Osteocyte (in vitro differentiated cells): ENCODE measurements around the gene USP24. TPM values are rescaled to one million over a fixed set of nuclear protein-coding genes. Genes with fewer than 3 reads are reported as not detected.

Experiments
- DNase-seq: peaks from one replicate; pipeline ENCODE4 v3.0.0; 2021; ENCODE audit warnings: mixed read lengths; ENCODE audit not compliant: unreplicated experiment; ENCODE audit errors: extremely low spot score
- H3K27ac Mint-ChIP-seq: one replicate; pipeline ENCODE4 v1.8.0; 2021; ENCODE audit warnings: mild to moderate bottlenecking, mixed read lengths; ENCODE audit not compliant: unreplicated experiment
- H3K27me3 Mint-ChIP-seq: one replicate; pipeline ENCODE4 v1.8.0; 2021; ENCODE audit warnings: mixed read lengths; ENCODE audit not compliant: unreplicated experiment
- H3K36me3 Mint-ChIP-seq: one replicate; pipeline ENCODE4 v1.8.0; 2021; ENCODE audit warnings: mixed read lengths; ENCODE audit not compliant: unreplicated experiment
- H3K4me1 Mint-ChIP-seq: one replicate; pipeline ENCODE4 v1.8.0; 2021; ENCODE audit warnings: mixed read lengths; ENCODE audit not compliant: unreplicated experiment
- H3K4me3 Mint-ChIP-seq: one replicate; pipeline ENCODE4 v1.8.0; 2021; ENCODE audit warnings: mild to moderate bottlenecking, moderate library complexity, mixed read lengths; ENCODE audit not compliant: unreplicated experiment
- H3K9me3 Mint-ChIP-seq: one replicate; pipeline ENCODE4 v1.8.0; 2021; ENCODE audit warnings: mixed read lengths; ENCODE audit not compliant: unreplicated experiment
- CTCF ChIP-seq: fragments of 200-600 bp; sonication (generic); IDR thresholded peaks from 2 replicates; pipeline ENCODE4 v1.5.0; 2021; ENCODE audit warnings: antibody characterized with exemption, mild to moderate bottlenecking, moderate library complexity
- total RNA-seq: library from RNA; stranded (reverse); gene quantifications from 2 replicates; pipeline ENCODE4 v1.2.1, GENCODE V29; 2021

Gene USP24
- total RNA-seq, 1 donor from 2014 or later: 32.1 TPM

- TF ChIP-seq CTCF: no peak
- no peaks in the 10 kb centered on the region for H3K27me3 Mint-ChIP-seq
- no peak for DNase-seq
- H3K9me3 Mint-ChIP-seq: no peaks in the 10 kb centered on the region
- H3K4me1 Mint-ChIP-seq: peaks cover 23% of the 10 kb centered on the region
- H3K27ac Mint-ChIP-seq: no peak overlapping the region
- no peak overlapping the region for H3K4me3 Mint-ChIP-seq
- H3K36me3 Mint-ChIP-seq: peaks cover 54% of the 10 kb centered on the region
These were observed 136.7 kb downstream of the USP24 start for GRCh38 chr1:55078470-55078869.

- H3K36me3 Mint-ChIP-seq: peaks cover 61% of the 10 kb centered on the region
- no peak for DNase-seq
- no peak overlapping the region for H3K27ac Mint-ChIP-seq
- H3K4me3 Mint-ChIP-seq: no peak overlapping the region
- H3K9me3 Mint-ChIP-seq: no peaks in the 10 kb centered on the region
- H3K27me3 Mint-ChIP-seq: no peaks in the 10 kb centered on the region
- H3K4me1 Mint-ChIP-seq: peaks cover 10% of the 10 kb centered on the region
- TF ChIP-seq CTCF: no peak
These were observed 138.8 kb downstream of the USP24 start for GRCh38 chr1:55076356-55076755.

- H3K27ac Mint-ChIP-seq: no peak overlapping the region
- H3K4me1 Mint-ChIP-seq: peaks cover 4% of the 10 kb centered on the region
- no peak overlapping the region for H3K4me3 Mint-ChIP-seq
- no peak for TF ChIP-seq CTCF
- no peaks in the 10 kb centered on the region for H3K9me3 Mint-ChIP-seq
- H3K36me3 Mint-ChIP-seq: peaks cover 68% of the 10 kb centered on the region
- no peaks in the 10 kb centered on the region for H3K27me3 Mint-ChIP-seq
- DNase-seq: no peak
These were observed 140.7 kb downstream of the USP24 start for GRCh38 chr1:55074455-55074854.

GRCh38 chr1:55073187-55073916, 141.8 kb downstream of the USP24 start:
- H3K27me3 Mint-ChIP-seq: no peaks in the 10 kb centered on the region
- H3K4me1 Mint-ChIP-seq: peaks cover 4% of the 10 kb centered on the region
- H3K4me3 Mint-ChIP-seq: no peak overlapping the region
- H3K36me3 Mint-ChIP-seq: peaks cover 74% of the 10 kb centered on the region
- TF ChIP-seq CTCF: no peak
- no peaks in the 10 kb centered on the region for H3K9me3 Mint-ChIP-seq
- DNase-seq: no peak
- H3K27ac Mint-ChIP-seq: no peak overlapping the region

GRCh38 chr1:55071477-55071876, 143.7 kb downstream of the USP24 start:
- Mint-ChIP-seq H3K27me3 (no peaks in the 10 kb centered on the region), H3K4me1 (peaks cover 4% of the 10 kb centered on the region), H3K36me3 (peaks cover 73% of the 10 kb centered on the region), H3K9me3 (no peaks in the 10 kb centered on the region), H3K27ac (peak overlapping the region; percentile 6), H3K4me3 (no peak overlapping the region)
- DNase-seq: no peak
- peak; percentile 62 for TF ChIP-seq CTCF
